ENCODE measurements around the gene SLC7A9. TPM values are rescaled to one million over a fixed set of nuclear protein-coding genes. Genes with fewer than 3 reads are reported as not detected.

Gene SLC7A9
- total and polyA plus RNA-seq, 7 experiments from 2014 or later, result 0.24 to 1.1 (median 0.56) TPM; not detected in 2

DNA sequence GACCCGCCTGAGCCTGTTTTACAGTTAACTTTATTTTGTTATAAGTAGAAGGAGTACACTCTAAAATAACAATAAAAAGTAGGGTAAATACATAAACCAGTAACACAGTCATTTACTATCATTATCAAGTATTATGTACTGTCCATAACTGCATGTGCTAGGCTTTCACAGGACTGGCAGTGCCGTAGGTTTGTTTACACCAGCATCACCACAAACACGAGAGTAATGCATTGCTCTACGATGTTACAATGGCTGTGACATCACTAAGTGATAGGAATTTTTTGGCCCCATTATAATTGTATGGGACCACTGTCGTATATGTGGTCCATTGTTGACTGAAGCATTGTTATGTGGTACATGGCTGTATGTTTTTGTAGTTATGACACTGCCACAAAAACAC, 41.3 kb upstream of the SLC7A9 start:
- no peak overlapping the region for H3K27ac Mint-ChIP-seq
- no peaks in the 10 kb centered on the region for H3K27me3 Mint-ChIP-seq
- no peak for DNase-seq
- no peak overlapping the region for H3K27ac ChIP-seq (ENCODE audit: low read depth, low read length)
- intact Hi-C loops (cut with micrococcal nuclease), result no loop called here
- peaks cover 0 to 9% (median 6%) of the 10 kb centered on the region in 11 donors for H3K9me3 Mint-ChIP-seq
- H3K4me3 Mint-ChIP-seq, result no peak overlapping the region
- ChIA-PET POLR2A (no interaction called here), CTCF (no interaction called here)
- H3K4me1 Mint-ChIP-seq, result peaks cover 0 to 2% (median 0%) of the 10 kb centered on the region in 7 donors
- no peak overlapping the region for H3K4me3 ChIP-seq (ENCODE audit: low read length)
- H3K36me3 ChIP-seq (ENCODE audit: control insufficient read depth in 2 of 3, insufficient read depth in 3 of 3, low read length in 3 of 3), result peaks cover 0 to 12% (median 0%) of the 10 kb centered on the region in 3 experiments
- ATAC-seq, result no peak
- H3K4me1 ChIP-seq (ENCODE audit: control insufficient read depth in 2 of 2, insufficient read depth in 2 of 2, low read length in 2 of 2), result no peaks in the 10 kb centered on the region
- no peaks in the 10 kb centered on the region for H3K9me3 ChIP-seq (ENCODE audit: control insufficient read depth in 2 of 3, low read length in 3 of 3)
- H3K27me3 ChIP-seq (ENCODE audit: control insufficient read depth in 2 of 2, insufficient read depth in 2 of 2, low read length in 2 of 2), result no peaks in the 10 kb centered on the region
- H3K36me3 Mint-ChIP-seq, result peaks cover 1 to 57% (median 39%) of the 10 kb centered on the region in 5 donors

DNA sequence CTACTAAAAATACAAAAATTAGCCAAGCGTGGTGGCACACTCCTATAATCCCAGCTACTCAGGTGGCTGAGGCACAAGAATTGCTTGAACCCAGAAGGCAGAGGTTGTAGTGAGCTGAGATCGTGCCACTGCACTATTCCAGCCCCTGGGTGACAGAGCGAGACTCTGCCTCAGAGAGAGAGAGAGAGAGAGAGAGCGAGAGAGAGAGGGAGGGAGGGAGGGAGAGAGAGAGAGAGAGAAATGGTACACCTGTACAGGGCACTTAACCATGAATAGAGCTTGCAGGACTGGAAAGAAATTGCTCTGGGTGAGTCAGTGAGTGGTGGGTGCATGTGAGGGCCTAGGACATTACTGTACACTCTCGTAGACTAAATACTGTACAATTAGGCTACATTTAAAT, 40.5 kb upstream of the SLC7A9 start:
- no peak for ATAC-seq
- intact Hi-C loops (cut with micrococcal nuclease), result no loop called here

DNA sequence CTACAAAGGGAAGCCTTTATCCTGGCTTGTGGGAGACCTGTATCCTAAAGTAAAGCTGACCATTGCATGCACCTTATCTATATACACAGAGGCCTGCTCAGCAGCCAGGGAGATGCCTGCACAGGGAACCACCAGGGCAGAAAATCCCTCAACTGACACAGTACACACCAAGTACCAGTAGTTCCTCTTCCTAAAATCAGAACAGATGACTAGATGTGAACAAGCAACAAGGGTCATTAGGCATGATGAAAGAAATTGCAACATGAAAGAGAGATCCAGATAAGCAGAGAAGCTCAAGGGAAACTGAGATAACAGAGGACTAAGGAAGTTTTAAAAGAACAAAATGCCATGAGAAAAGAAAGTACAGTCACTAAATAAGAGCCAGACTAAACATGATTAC, 39.7 kb upstream of the SLC7A9 start:
- no peak for DNase-seq
- Mint-ChIP-seq H3K4me3 (no peak overlapping the region), H3K27ac (no peak overlapping the region), H3K9me3 (peaks cover 0 to 19% (median 12%) of the 10 kb centered on the region in 11 donors), H3K36me3 (peaks cover 1 to 56% (median 44%) of the 10 kb centered on the region in 5 donors), H3K27me3 (no peaks in the 10 kb centered on the region), H3K4me1 (peaks cover 0 to 2% (median 0%) of the 10 kb centered on the region in 7 donors)
- Histone ChIP-seq H3K4me1 (ENCODE audit: control insufficient read depth in 2 of 2, insufficient read depth in 2 of 2, low read length in 2 of 2) (no peaks in the 10 kb centered on the region), H3K36me3 (ENCODE audit: control insufficient read depth in 2 of 3, insufficient read depth in 3 of 3, low read length in 3 of 3) (peaks cover 0 to 12% (median 0%) of the 10 kb centered on the region in 3 experiments), H3K27ac (ENCODE audit: low read depth, low read length) (no peak overlapping the region), H3K27me3 (ENCODE audit: control insufficient read depth in 2 of 2, insufficient read depth in 2 of 2, low read length in 2 of 2) (no peaks in the 10 kb centered on the region), H3K4me3 (ENCODE audit: low read length) (no peak overlapping the region), H3K9me3 (ENCODE audit: control insufficient read depth in 2 of 3, low read length in 3 of 3) (no peaks in the 10 kb centered on the region)
- POLR2A ChIA-PET, result no interaction called here
- ATAC-seq, result no peak
- intact Hi-C loops (cut with micrococcal nuclease), result no loop called here
- CTCF ChIA-PET, result no interaction called here

More for the DNA sequence above, 40.5 kb upstream of the SLC7A9 start:
- Histone ChIP-seq H3K27ac (ENCODE audit: low read depth, low read length) (no peak overlapping the region), H3K36me3 (ENCODE audit: control insufficient read depth in 2 of 3, insufficient read depth in 3 of 3, low read length in 3 of 3) (peaks cover 0 to 12% (median 0%) of the 10 kb centered on the region in 3 experiments), H3K27me3 (ENCODE audit: control insufficient read depth in 2 of 2, insufficient read depth in 2 of 2, low read length in 2 of 2) (no peaks in the 10 kb centered on the region), H3K4me1 (ENCODE audit: control insufficient read depth in 2 of 2, insufficient read depth in 2 of 2, low read length in 2 of 2) (no peaks in the 10 kb centered on the region), H3K4me3 (ENCODE audit: low read length) (no peak overlapping the region), H3K9me3 (ENCODE audit: control insufficient read depth in 2 of 3, low read length in 3 of 3) (no peaks in the 10 kb centered on the region)
- H3K4me1 Mint-ChIP-seq, result peaks cover 0 to 2% (median 0%) of the 10 kb centered on the region in 7 donors
- ChIA-PET CTCF (no interaction called here), POLR2A (no interaction called here)
- H3K9me3 Mint-ChIP-seq, result peaks cover 0 to 15% (median 9%) of the 10 kb centered on the region in 11 donors
- no peak overlapping the region for H3K4me3 Mint-ChIP-seq
- DNase-seq, result no peak
- H3K27ac Mint-ChIP-seq, result no peak overlapping the region
- peaks cover 1 to 57% (median 42%) of the 10 kb centered on the region in 5 donors for H3K36me3 Mint-ChIP-seq
- H3K27me3 Mint-ChIP-seq, result no peaks in the 10 kb centered on the region

DNA sequence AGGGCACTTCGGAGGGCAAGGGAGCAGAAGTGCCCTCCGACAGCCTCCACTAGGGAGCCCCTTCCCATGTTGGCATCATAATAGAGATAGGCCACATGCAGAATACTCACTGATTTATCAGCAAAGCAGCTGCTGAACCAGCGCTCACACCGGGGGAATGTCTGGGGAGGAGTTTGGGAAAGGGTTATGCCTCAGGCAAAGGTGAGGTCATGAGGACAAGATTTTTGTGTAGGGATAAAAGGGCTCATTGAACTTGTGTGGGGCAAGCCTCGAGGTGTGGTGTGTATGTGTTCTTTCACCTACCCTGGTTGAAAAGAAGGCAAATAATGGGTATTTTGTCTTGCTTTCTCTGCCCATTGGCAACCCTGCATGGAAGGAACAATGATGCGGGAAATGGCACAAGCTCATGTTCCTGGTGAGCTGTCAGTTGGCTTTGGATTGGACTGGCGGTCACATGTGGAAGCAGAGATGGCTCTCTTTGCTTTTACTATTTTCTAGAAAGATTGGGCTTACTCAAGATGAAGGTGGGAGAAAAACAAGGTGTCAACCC, 39.1 kb upstream of the SLC7A9 start:
- intact Hi-C loops (cut with micrococcal nuclease), result no loop called here
- Mint-ChIP-seq H3K9me3 (peaks cover 0 to 19% (median 12%) of the 10 kb centered on the region in 11 donors), H3K36me3 (peaks cover 1 to 56% (median 44%) of the 10 kb centered on the region in 5 donors), H3K27me3 (no peaks in the 10 kb centered on the region), H3K4me3 (no peak overlapping the region), H3K27ac (peak overlapping the region in 1 of 9 donors; percentile 19), H3K4me1 (peaks cover 0 to 2% (median 0%) of the 10 kb centered on the region in 7 donors)
- no peak overlapping the region for H3K4me3 ChIP-seq (ENCODE audit: low read length)
- DNase-seq (no peak), ATAC-seq (no peak)
- H3K4me1 ChIP-seq (ENCODE audit: control insufficient read depth in 2 of 2, insufficient read depth in 2 of 2, low read length in 2 of 2), result no peaks in the 10 kb centered on the region
- H3K36me3 ChIP-seq (ENCODE audit: control insufficient read depth in 2 of 3, insufficient read depth in 3 of 3, low read length in 3 of 3), result peaks cover 0 to 12% (median 0%) of the 10 kb centered on the region in 3 experiments
- H3K27ac ChIP-seq (ENCODE audit: low read depth, low read length), result no peak overlapping the region
- no peaks in the 10 kb centered on the region for H3K27me3 ChIP-seq (ENCODE audit: control insufficient read depth in 2 of 2, insufficient read depth in 2 of 2, low read length in 2 of 2)
- no peaks in the 10 kb centered on the region for H3K9me3 ChIP-seq (ENCODE audit: control insufficient read depth in 2 of 3, low read length in 3 of 3)
- CTCF ChIA-PET, result no interaction called here
- POLR2A ChIA-PET, result no interaction called here

DNA sequence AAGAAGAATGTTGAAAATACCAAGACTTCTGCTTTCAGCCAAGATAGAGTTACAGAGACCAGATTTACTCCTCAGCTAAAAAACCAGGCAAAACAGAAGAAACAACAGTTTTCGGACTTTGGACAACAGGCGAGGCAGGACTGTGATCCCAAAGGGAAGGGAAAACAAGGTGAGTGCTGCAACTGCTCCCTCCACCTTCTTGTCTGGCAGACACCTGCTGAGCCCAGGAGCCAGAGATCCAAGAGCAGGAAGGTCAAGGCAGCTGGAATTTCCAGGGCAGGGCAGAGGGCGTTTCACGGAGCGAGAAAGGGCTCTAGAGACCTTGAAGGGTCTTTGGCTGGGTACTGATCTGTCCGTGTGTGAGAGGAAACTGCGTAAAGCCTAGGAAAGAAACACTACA, 32.9 kb upstream of the SLC7A9 start:
- Histone ChIP-seq H3K9me3 (ENCODE audit: control insufficient read depth in 2 of 3, low read length in 3 of 3) (no peaks in the 10 kb centered on the region), H3K27ac (ENCODE audit: low read depth, low read length) (no peak overlapping the region), H3K4me1 (ENCODE audit: control insufficient read depth in 2 of 2, insufficient read depth in 2 of 2, low read length in 2 of 2) (no peaks in the 10 kb centered on the region), H3K4me3 (ENCODE audit: low read length) (no peak overlapping the region), H3K27me3 (ENCODE audit: control insufficient read depth in 2 of 2, insufficient read depth in 2 of 2, low read length in 2 of 2) (no peaks in the 10 kb centered on the region), H3K36me3 (ENCODE audit: control insufficient read depth in 2 of 3, insufficient read depth in 3 of 3, low read length in 3 of 3) (peaks cover 0 to 6% (median 0%) of the 10 kb centered on the region in 3 experiments)
- Mint-ChIP-seq H3K36me3 (peaks cover 12 to 46% (median 38%) of the 10 kb centered on the region in 5 donors), H3K4me1 (no peaks in the 10 kb centered on the region), H3K27me3 (no peaks in the 10 kb centered on the region), H3K4me3 (no peak overlapping the region), H3K9me3 (peaks cover 0 to 19% (median 12%) of the 10 kb centered on the region in 11 donors), H3K27ac (no peak overlapping the region)
- DNase-seq (no peak), ATAC-seq (no peak)
- CTCF ChIA-PET, result no interaction called here
- POLR2A ChIA-PET, result no interaction called here
- intact Hi-C loops (cut with micrococcal nuclease), result no loop called here

DNA sequence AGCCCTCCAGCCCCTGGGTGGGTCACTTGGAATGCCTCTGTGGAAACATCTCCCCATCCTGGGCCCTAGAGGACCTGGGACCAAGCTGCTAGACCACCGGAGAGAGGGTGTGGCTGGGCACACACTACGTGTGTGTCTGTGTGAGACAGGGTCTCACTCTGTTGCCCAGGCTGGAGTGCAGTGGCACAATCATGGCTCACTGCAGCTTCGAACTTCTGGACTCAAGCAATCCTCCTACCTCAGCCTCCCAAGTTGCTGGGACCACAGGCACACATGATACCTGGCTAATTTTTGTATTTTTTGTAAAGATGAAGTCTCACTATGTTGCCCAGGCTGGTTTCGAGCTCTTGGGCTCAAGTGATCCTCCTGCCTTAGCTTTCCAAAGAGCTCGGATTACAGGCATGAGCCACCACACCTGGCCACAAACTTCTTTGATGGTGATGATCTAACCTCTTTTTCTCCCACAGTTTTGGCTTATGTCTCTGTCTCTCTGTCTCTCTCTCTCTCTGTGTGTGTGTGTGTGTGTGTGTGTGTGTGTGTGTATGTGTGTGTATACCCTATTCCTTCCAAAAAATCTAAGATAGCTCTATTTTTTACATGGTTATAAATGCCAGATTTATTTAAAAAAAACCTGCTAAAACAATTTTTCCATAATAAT, 32.1 kb upstream of the SLC7A9 start:
- ChIA-PET CTCF (interaction anchor here (0.7 kb wide), 1 partner anchor 338 kb away, joined by 3 read pairs; no protein-coding TSS in a partner anchor), POLR2A (no interaction called here)
- no peak for DNase-seq
- Mint-ChIP-seq H3K4me3 (no peak overlapping the region), H3K27me3 (no peaks in the 10 kb centered on the region), H3K27ac (peak overlapping the region in 1 of 9 donors; percentile 47), H3K36me3 (peaks cover 16 to 51% (median 39%) of the 10 kb centered on the region in 5 donors), H3K4me1 (peaks cover 0 to 2% (median 0%) of the 10 kb centered on the region in 7 donors), H3K9me3 (peaks cover 0 to 18% (median 11%) of the 10 kb centered on the region in 11 donors)
- H3K36me3 ChIP-seq (ENCODE audit: control insufficient read depth in 2 of 3, insufficient read depth in 3 of 3, low read length in 3 of 3), result no peaks in the 10 kb centered on the region
- H3K4me1 ChIP-seq (ENCODE audit: control insufficient read depth in 2 of 2, insufficient read depth in 2 of 2, low read length in 2 of 2), result no peaks in the 10 kb centered on the region
- H3K27me3 ChIP-seq (ENCODE audit: control insufficient read depth in 2 of 2, insufficient read depth in 2 of 2, low read length in 2 of 2), result no peaks in the 10 kb centered on the region
- intact Hi-C loops (cut with micrococcal nuclease), result no loop called here
- no peaks in the 10 kb centered on the region for H3K9me3 ChIP-seq (ENCODE audit: control insufficient read depth in 2 of 3, low read length in 3 of 3)
- H3K27ac ChIP-seq (ENCODE audit: low read depth, low read length), result no peak overlapping the region
- no peak overlapping the region for H3K4me3 ChIP-seq (ENCODE audit: low read length)
- no peak for ATAC-seq

Data from naive thymus-derived CD4-positive, alpha-beta T cell (primary cell).